ENCODE results near the gene C3orf62. TPM values are rescaled to one million over a fixed set of nuclear protein-coding genes. Genes with fewer than 3 reads are reported as not detected.

C3orf62 gene
- total and polyA plus RNA-seq, 9 of the 15 experiments (the other 6 are each of a cell fraction or from before 2014, with no cell fraction given), result 1.3 to 5.7 (median 3.4) TPM

DNA sequence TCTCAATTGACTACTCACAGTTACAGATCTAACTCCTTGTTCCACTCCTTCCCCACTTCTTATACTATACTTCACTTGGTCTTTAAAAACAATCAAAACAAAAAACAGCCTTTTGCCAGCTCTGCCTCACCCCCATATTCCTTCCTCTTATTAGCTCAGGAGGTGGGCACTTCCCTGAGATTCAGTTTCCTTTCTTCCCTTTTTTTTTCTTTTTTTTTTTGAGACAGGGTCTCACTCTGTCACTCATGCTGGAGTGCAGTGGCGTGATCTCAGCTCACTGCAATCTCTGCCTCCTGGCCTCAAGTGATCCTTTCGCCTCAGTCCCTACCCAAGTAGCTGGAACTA, 6.9 kb downstream of the C3orf62 start:
- Histone ChIP-seq H2AFZ (ENCODE audit: low read depth, low read length) (no peak overlapping the region), H3K4me1 (replicated peaks in 1 of 2; ENCODE audit: control insufficient read depth in 2 of 2, insufficient read depth in 2 of 2, low read length in 2 of 2) (no peaks in the 10 kb centered on the region; a peak in 3 of 5 replicates), H3K27ac (ENCODE audit: extremely low read depth, low read depth, low read length) (no peak overlapping the region), H3K36me3 (ENCODE audit: control insufficient read depth, insufficient read depth, low read length) (peaks cover 16% of the 10 kb centered on the region; the same call in 2 of the 3 replicates), H3K79me2 (ENCODE audit: control insufficient read depth, insufficient read depth, low read length) (no peaks in the 10 kb centered on the region), H3K4me3 (no peak overlapping the region), H3K9me3 (replicated peaks; ENCODE audit: control insufficient read depth, insufficient read depth, low read depth, low read length) (no peaks in the 10 kb centered on the region), H3K27me3 (ENCODE audit: control insufficient read depth in 2 of 2, insufficient read depth in 2 of 2, low read length in 2 of 2) (no peaks in the 10 kb centered on the region), H4K20me1 (replicated peaks; ENCODE audit: control insufficient read depth, insufficient read depth, low read length) (no peaks in the 10 kb centered on the region), H3K9me1 (ENCODE audit: control insufficient read depth, insufficient read depth, low read length) (no peaks in the 10 kb centered on the region), H3K4me2 (ENCODE audit: insufficient read depth, low read length) (no peak overlapping the region), H3K9ac (ENCODE audit: insufficient read depth in 1 of 2, low read depth in 2 of 2, low read length in 2 of 2) (no peak overlapping the region)
- no TSS peak for BruUV-seq (replicated peaks)
- intact Hi-C loops (cut with micrococcal nuclease) (no loop called here), in situ Hi-C loops (cut with MboI) (no loop called here)
- ATAC-seq (no peak), DNase-seq (ENCODE audit: extremely low read depth in 1 of 4, low spot score in 3 of 4) (no peak), FAIRE-seq (no peak)
- POLR2A ChIA-PET, result interaction anchor here (0.6 kb wide), 1 partner anchor 149 kb away, joined by 3 read pairs; the partner anchor contains the start of gene USP19
- WGBS (ENCODE audit: insufficient coverage, low coverage, missing lambda C conversion rate), result no CpG with 5 or more reads among the region's 2 CpGs
- CTCF ChIA-PET (ENCODE audit: low intra/inter-chr PET ratio), result no interaction called here
- TF ChIP-seq RBM15 (IDR thresholded peaks at IDR 0.05; ENCODE audit: insufficient read depth, low read length), result no peak
- no peak for TF ChIP-seq EP300 (IDR thresholded peaks at IDR 0.05; ENCODE audit: low read length)
- TF ChIP-seq, protein P1, sequence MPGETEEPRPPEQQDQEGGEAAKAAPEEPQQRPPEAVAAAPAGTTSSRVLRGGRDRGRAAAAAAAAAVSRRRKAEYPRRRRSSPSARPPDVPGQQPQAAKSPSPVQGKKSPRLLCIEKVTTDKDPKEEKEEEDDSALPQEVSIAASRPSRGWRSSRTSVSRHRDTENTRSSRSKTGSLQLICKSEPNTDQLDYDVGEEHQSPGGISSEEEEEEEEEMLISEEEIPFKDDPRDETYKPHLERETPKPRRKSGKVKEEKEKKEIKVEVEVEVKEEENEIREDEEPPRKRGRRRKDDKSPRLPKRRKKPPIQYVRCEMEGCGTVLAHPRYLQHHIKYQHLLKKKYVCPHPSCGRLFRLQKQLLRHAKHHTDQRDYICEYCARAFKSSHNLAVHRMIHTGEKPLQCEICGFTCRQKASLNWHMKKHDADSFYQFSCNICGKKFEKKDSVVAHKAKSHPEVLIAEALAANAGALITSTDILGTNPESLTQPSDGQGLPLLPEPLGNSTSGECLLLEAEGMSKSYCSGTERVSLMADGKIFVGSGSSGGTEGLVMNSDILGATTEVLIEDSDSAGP (CRISPR knock-in tag; IDR thresholded peaks at IDR 0.05), result no peak
- TF ChIP-seq POLR2AphosphoS5 (IDR thresholded peaks at IDR 0.05; ENCODE audit: control insufficient read depth, insufficient read depth, low read depth, low read length), result no peak
- TF ChIP-seq, protein P2, sequence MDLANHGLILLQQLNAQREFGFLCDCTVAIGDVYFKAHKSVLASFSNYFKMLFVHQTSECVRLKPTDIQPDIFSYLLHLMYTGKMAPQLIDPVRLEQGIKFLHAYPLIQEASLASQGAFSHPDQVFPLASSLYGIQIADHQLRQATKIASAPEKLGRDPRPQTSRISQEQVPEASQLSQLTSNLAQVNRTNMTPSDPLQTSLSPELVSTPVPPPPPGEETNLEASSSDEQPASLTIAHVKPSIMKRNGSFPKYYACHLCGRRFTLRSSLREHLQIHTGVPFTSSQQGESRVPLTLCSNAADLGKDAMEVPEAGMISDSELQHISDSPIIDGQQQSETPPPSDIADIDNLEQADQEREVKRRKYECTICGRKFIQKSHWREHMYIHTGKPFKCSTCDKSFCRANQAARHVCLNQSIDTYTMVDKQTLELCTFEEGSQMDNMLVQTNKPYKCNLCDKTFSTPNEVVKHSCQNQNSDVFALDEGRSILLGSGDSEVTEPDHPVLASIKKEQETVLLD (IDR thresholded peaks at IDR 0.05), result no peak
- TF ChIP-seq ZNF146 (CRISPR knock-in tag; IDR thresholded peaks at IDR 0.05; ENCODE audit: unreplicated experiment), result no peak
- TF ChIP-seq ZNF347 (CRISPR knock-in tag; IDR thresholded peaks at IDR 0.05; ENCODE audit: low read depth), result no peak
- TF ChIP-seq KLF6 (CRISPR knock-in tag; IDR thresholded peaks at IDR 0.05; ENCODE audit: borderline replicate concordance), result no peak
- TF ChIP-seq NCOA4 (IDR thresholded peaks at IDR 0.05; ENCODE audit: partially characterized antibody), result no peak
- no peak for TF ChIP-seq SETDB1 (IDR thresholded peaks at IDR 0.05; ENCODE audit: low read length)
- no peak for TF ChIP-seq TCFL5 (CRISPR knock-in tag; conservative IDR thresholded peaks at IDR 0.05)
- TF ChIP-seq ELF4 (CRISPR knock-in tag; IDR thresholded peaks at IDR 0.05), result no peak
- no peak for TF ChIP-seq FOXA3 (CRISPR knock-in tag; conservative IDR thresholded peaks at IDR 0.05 in 1 of 2, IDR thresholded peaks at IDR 0.05 in 1 of 2)
- TF ChIP-seq, protein P3, sequence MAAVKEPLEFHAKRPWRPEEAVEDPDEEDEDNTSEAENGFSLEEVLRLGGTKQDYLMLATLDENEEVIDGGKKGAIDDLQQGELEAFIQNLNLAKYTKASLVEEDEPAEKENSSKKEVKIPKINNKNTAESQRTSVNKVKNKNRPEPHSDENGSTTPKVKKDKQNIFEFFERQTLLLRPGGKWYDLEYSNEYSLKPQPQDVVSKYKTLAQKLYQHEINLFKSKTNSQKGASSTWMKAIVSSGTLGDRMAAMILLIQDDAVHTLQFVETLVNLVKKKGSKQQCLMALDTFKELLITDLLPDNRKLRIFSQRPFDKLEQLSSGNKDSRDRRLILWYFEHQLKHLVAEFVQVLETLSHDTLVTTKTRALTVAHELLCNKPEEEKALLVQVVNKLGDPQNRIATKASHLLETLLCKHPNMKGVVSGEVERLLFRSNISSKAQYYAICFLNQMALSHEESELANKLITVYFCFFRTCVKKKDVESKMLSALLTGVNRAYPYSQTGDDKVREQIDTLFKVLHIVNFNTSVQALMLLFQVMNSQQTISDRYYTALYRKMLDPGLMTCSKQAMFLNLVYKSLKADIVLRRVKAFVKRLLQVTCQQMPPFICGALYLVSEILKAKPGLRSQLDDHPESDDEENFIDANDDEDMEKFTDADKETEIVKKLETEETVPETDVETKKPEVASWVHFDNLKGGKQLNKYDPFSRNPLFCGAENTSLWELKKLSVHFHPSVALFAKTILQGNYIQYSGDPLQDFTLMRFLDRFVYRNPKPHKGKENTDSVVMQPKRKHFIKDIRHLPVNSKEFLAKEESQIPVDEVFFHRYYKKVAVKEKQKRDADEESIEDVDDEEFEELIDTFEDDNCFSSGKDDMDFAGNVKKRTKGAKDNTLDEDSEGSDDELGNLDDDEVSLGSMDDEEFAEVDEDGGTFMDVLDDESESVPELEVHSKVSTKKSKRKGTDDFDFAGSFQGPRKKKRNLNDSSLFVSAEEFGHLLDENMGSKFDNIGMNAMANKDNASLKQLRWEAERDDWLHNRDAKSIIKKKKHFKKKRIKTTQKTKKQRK (IDR thresholded peaks at IDR 0.05; ENCODE audit: borderline replicate concordance, low read depth, low read length), result no peak
- no peak for TF ChIP-seq KHSRP (IDR thresholded peaks at IDR 0.05)
- TF ChIP-seq ZNF699 (CRISPR knock-in tag; IDR thresholded peaks at IDR 0.05; ENCODE audit: insufficient replicate concordance), result no peak
- no peak for TF ChIP-seq ZNF431 (CRISPR knock-in tag; IDR thresholded peaks at IDR 0.05)
- TF ChIP-seq NCOA2 (IDR thresholded peaks at IDR 0.05; ENCODE audit: partially characterized antibody in 2 of 2), result no peak
